ENCODE data around the gene TSPAN31. TPM values are rescaled to one million over a fixed set of nuclear protein-coding genes. Genes with fewer than 3 reads are reported as not detected.
A peak's percentile ranks its signal among the peaks of the same experiment; 100 is the strongest.

The TSPAN31 gene
- total RNA-seq, 4 donors from 2014 or later, result 25.5 to 58.9 (median 32.2) TPM

DNA sequence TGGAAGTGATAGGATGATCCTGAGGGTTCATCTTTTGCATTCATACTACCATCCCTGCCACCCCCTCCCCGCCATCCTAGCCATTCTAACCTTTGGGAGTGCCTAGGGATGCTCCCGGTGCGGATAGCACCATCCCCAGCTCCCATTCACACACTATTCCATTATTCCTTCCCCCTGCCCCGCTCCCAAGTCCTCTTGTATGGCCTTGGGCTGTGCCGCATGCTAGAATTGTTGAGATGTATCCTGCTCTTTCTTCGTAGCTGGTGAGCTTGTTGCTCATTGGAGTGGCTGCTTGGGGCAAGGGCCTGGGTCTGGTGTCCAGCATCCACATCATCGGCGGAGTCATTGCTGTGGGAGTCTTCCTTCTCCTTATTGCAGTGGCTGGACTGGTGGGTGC is 644 bp downstream of the TSPAN31 start:
- Histone ChIP-seq H3K4me1 (peaks cover 6 to 12% of the 10 kb centered on the region in 2 donors), H3K36me3 (peaks cover 0 to 42% of the 10 kb centered on the region in 2 donors), H3K27ac (peak overlapping the region; percentile 93 to 99 (median 98)), H3K27me3 (peaks cover 0 to under 1% (median 0%) of the 10 kb centered on the region in 3 donors), H3K9me3 (no peaks in the 10 kb centered on the region), H3K4me3 (peak overlapping the region; percentile 81 to 96 (median 94))
- intact Hi-C loops (cut with DNase I; ENCODE audit: low total_unique reads), result loop anchor here (2.0 to 5.0 kb wide), 2 partner anchors 37 to 223 kb away; partner anchors contain the start of genes MBD6 and TSFM
- in situ Hi-C loops (cut with MboI; ENCODE audit: low sequenced_read_pairs in 4 of 4), result no loop called here
- ATAC-seq (no peak), DNase-seq (no peak)
- TF ChIP-seq POLR2A (IDR thresholded peaks at IDR 0.05), result no peak
- TF ChIP-seq, protein P1, sequence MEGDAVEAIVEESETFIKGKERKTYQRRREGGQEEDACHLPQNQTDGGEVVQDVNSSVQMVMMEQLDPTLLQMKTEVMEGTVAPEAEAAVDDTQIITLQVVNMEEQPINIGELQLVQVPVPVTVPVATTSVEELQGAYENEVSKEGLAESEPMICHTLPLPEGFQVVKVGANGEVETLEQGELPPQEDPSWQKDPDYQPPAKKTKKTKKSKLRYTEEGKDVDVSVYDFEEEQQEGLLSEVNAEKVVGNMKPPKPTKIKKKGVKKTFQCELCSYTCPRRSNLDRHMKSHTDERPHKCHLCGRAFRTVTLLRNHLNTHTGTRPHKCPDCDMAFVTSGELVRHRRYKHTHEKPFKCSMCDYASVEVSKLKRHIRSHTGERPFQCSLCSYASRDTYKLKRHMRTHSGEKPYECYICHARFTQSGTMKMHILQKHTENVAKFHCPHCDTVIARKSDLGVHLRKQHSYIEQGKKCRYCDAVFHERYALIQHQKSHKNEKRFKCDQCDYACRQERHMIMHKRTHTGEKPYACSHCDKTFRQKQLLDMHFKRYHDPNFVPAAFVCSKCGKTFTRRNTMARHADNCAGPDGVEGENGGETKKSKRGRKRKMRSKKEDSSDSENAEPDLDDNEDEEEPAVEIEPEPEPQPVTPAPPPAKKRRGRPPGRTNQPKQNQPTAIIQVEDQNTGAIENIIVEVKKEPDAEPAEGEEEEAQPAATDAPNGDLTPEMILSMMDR (IDR thresholded peaks at IDR 0.05 in 4 of 5, conservative IDR thresholded peaks at IDR 0.05 in 1 of 5), result no peak

DNA sequence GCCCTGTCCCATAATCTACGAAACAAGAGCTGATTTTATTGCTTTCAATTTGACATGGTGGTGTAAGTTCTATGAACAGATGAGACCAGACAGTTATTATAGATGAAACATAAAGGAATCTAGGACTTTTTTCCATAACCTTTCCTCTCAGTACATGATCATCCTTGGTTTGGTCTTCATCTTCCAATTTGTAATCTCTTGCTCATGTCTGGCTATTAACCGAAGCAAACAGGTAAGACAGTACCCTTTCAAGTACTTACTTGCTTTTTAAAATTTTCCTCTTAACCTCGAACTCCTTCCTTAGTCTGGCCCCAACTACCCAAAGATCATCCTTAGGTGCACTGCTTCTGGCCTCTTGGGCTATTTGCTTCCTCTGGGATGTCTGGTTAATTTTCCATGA is 1.2 kb downstream of the TSPAN31 start:
- ATAC-seq, result no peak
- peak overlapping the region in 1 of 4 donors; percentile 81 for H3K4me3 ChIP-seq
- in situ Hi-C loops (cut with MboI; ENCODE audit: low sequenced_read_pairs in 4 of 4), result no loop called here
- intact Hi-C loops (cut with DNase I; ENCODE audit: low total_unique reads), result loop anchor here (5.0 kb wide), 1 partner anchor 36 kb away; the partner anchor contains the start of gene TSFM
- H3K27ac ChIP-seq, result peak overlapping the region; percentile 93 to 99 (median 98)
- peaks cover 11 to 15% of the 10 kb centered on the region in 2 donors for H3K4me1 ChIP-seq
- no peaks in the 10 kb centered on the region for H3K27me3 ChIP-seq
- peaks cover 0 to 47% of the 10 kb centered on the region in 2 donors for H3K36me3 ChIP-seq
- no peaks in the 10 kb centered on the region for H3K9me3 ChIP-seq
- no peak for DNase-seq
- TF ChIP-seq, protein P1 (IDR thresholded peaks at IDR 0.05 in 4 of 5, conservative IDR thresholded peaks at IDR 0.05 in 1 of 5), result no peak
- TF ChIP-seq POLR2A (IDR thresholded peaks at IDR 0.05), result no peak

DNA sequence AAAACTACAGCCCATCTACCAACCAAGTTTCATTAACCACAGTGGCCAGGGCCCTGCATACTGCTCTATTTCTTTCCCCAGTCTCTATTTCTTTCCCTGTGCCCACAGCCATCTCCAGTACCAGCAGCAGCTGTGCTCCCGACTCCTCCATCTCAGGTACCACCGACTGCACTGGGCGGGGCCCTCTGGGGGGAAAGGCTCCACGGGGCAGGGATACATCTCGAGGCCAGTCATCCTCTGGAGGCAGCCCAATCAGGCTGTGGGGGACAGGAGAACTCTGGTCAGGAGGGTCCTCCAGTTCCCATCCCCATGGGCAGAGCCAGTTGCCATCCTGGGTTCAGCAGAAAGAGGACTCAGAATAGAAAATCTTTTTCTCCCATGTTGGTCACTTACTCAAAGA is 4.2 kb downstream of the TSPAN31 start:
- H3K27ac ChIP-seq, result no peak overlapping the region
- ATAC-seq (no peak), DNase-seq (no peak)
- no peak overlapping the region for H3K4me3 ChIP-seq
- H3K27me3 ChIP-seq, result no peaks in the 10 kb centered on the region
- H3K9me3 ChIP-seq, result no peaks in the 10 kb centered on the region
- no peak for TF ChIP-seq POLR2A (IDR thresholded peaks at IDR 0.05)
- TF ChIP-seq, protein P1 (IDR thresholded peaks at IDR 0.05 in 4 of 5, conservative IDR thresholded peaks at IDR 0.05 in 1 of 5), result no peak
- intact Hi-C loops (cut with DNase I; ENCODE audit: low total_unique reads), result loop anchor here (5.0 kb wide), 1 partner anchor 33 kb away; the partner anchor contains the start of gene TSFM
- H3K4me1 ChIP-seq, result peaks cover 16 to 26% of the 10 kb centered on the region in 2 donors
- peaks cover 0 to 47% of the 10 kb centered on the region in 2 donors for H3K36me3 ChIP-seq
- in situ Hi-C loops (cut with MboI; ENCODE audit: low sequenced_read_pairs in 4 of 4), result no loop called here

DNA sequence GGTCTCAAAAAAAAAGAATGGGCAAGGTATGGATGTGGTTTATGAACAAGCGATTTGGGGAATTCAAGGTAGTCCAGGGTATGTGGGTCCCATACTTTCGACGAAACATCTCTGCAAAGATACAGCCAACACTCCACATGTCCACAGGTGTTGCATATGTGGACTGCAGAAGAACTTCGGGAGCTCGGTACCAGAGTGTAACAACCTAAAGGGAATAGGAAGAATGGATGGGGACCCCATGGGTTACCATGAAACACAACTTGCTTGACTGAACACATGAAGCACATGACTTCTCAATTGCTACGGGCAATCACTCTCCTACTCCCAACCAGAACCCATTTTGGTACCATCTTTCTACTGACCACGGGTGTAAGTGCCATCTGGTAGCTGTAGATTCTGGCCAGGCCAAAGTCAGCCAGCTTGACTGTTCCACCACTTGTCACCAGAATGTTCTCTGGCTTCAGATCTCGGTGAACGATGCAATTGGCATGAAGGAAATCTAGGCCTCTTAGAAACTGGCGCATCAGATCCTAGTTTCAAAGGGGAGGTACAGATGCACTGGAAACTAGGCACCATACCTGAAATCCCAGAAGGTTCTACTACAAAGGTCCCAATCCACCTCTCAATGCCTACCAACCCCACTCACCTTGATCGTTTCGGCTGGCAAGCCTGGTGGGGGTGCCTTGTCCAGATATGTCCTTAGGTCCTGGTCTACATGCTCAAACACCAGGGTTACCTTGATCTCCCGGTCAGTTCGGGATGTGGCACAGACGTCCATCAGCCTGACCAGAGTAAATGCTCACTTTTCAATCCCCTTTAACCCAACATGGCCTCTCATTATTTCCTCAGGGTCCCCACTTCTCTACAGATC is 6.0 kb downstream of the TSPAN31 start:
- Histone ChIP-seq H3K27me3 (no peaks in the 10 kb centered on the region), H3K9me3 (no peaks in the 10 kb centered on the region), H3K36me3 (peaks cover 0 to 47% of the 10 kb centered on the region in 2 donors), H3K4me3 (peak overlapping the region; percentile 74 to 95 (median 80)), H3K4me1 (peaks cover 17 to 22% of the 10 kb centered on the region in 2 donors), H3K27ac (peak overlapping the region; percentile 94 to 98 (median 96))
- in situ Hi-C loops (cut with MboI; ENCODE audit: low sequenced_read_pairs in 4 of 4) (no loop called here), intact Hi-C loops (cut with DNase I; ENCODE audit: low total_unique reads) (no loop called here)
- no peak for ATAC-seq
- TF ChIP-seq, protein P1 (IDR thresholded peaks at IDR 0.05 in 4 of 5, conservative IDR thresholded peaks at IDR 0.05 in 1 of 5), result no peak
- no peak for TF ChIP-seq POLR2A (IDR thresholded peaks at IDR 0.05)
- DNase-seq, result no peak
